ENCODE measurements around the gene KRTAP10-2.

The KRTAP10-2 gene

DNA sequence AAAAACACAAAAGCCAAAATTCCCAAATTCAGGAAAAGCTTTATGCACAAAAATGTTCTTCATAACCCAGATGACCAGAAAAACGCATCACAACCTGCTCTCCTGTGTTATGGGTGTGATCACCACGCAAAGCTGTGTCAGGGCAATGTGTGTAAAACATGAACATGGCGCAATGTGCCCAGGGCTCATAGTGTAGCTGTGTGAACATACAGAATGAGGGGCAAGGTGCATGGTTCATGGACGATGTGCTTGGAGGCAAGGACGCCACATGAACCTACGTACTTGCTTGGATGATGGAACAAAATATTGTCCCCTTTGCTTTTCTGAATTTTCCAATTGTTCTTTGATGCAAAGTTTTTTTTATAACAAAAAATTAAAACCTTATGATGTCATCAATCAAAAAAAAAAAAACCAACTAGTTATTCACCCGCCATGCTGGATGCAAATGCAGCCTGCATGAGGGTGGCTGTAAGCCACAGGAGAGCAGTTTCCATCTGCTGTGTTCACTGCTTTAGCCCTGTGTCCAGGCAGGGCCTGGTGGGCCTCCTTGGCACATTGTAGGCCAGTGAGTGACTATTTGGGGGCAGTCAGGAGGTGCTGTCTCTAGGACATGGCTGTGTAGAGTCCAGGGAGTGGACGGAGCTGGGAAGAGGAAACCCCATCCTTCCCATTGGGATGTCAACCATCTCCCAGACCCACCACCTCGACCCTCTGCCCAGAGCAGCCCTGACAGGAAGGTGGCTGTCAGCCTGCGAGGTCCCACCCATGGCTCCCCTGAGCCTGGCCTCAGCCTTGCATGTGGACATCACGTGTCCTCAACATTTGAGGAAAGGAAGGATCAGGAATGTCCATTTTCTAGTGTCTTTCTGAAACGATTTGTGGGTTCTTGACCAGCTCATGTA is 25.0 kb downstream of the KRTAP10-2 start:
- no peak for DNase-seq (ENCODE audit: low spot score)

DNA sequence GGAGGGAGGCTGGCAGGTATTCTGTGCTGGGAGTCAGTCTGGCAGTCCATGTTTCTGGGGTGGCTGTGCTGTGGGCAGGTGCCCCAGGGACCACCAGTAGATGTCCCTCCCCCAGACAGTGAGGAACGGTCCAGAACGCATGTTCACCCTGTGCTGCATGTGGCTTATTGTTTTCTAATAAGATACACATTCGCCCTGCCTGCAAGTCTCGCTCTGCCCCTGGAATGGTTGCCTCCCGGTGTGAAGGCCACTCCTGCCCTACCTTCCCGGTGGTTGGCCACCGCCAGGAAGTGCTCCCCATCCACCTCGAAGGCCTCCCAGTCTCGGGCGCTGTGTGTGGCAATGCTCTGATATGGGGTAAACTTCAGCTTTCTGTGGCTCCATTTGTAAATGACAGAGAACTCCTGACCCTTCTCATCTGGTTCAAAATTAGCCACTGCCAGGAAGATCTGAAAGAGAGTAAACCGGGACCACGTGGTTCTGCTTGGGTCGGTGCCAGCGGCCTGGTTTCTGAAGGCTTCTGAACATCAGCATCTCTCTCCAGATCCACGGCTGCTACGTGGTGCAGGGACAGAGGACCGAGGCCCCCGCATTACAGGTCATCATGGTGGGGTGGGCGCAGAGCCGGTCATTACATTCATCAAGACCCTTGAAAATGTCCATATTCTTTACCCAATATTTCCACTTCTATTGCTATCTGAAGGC is 25.8 kb downstream of the KRTAP10-2 start:
- DNase-seq (ENCODE audit: low spot score): no peak

GRCh38 chr21:44524414-44525371 is 26.6 kb downstream of the KRTAP10-2 start:
- no peak for DNase-seq (ENCODE audit: low spot score)

GRCh38 chr21:44523567-44524413 is 27.5 kb downstream of the KRTAP10-2 start:
- DNase-seq (ENCODE audit: low spot score): no peak

GRCh38 chr21:44522753-44523204 is 28.5 kb downstream of the KRTAP10-2 start:
- DNase-seq (ENCODE audit: low spot score): no peak

GRCh38 chr21:44521928-44522752 is 29.2 kb downstream of the KRTAP10-2 start:
- DNase-seq (ENCODE audit: low spot score): no peak

- no peak for DNase-seq (ENCODE audit: low spot score)
Observed at GRCh38 chr21:44521301-44521927, 29.9 kb downstream of the KRTAP10-2 start.

DNA sequence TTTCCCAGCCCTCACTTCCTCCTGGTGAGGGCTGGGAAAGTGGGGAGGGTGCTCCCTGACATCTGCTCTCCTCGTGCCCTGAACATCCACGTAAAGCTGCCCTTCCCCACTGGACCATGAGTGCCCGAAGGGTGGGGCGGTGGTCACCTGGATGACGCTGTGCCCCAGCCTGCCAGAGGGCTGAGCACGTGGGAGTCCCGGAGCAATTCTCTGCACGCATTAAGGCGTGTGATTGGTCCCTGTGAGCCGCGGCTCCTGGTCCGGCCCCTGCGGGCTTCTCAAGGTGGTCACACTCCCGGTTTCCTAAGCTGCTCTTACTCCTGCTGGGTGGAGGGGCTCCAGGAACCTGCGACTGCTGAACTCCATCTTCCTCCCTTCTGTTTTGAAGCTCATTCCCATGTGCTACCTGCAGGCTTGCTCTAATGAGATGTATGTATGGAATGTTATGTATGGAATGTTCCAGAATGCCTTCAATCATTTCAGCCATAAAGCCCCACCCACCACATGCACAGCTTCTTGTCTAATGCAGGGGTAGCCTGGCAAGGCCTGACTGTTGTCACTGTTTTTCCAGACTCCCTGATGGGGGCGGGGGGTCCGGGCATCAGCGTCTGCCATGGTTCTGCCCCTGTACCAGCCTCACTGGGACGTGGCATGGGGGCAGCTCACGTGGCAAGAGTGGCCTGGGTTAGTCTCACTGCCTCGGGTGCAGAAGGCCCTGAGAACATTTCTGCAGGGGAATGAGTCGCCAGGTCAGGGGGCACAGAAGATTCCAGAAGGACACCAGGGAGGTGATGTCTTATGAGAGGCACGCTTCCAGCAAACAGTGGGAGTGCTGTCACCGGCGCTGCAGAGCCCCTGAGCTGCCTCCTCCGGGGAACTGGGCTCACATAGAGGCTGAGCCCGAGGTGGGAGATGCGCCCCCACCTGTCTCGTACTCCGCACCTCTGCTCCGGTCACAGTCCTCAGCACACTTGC is 30.7 kb downstream of the KRTAP10-2 start:
- no peak for DNase-seq (ENCODE audit: low spot score)

GRCh38 chr21:44519346-44520325 is 31.7 kb downstream of the KRTAP10-2 start:
- DNase-seq (ENCODE audit: low spot score): no peak

GRCh38 chr21:44518686-44519085 is 32.6 kb downstream of the KRTAP10-2 start:
- no peak for DNase-seq (ENCODE audit: low spot score)

DNA sequence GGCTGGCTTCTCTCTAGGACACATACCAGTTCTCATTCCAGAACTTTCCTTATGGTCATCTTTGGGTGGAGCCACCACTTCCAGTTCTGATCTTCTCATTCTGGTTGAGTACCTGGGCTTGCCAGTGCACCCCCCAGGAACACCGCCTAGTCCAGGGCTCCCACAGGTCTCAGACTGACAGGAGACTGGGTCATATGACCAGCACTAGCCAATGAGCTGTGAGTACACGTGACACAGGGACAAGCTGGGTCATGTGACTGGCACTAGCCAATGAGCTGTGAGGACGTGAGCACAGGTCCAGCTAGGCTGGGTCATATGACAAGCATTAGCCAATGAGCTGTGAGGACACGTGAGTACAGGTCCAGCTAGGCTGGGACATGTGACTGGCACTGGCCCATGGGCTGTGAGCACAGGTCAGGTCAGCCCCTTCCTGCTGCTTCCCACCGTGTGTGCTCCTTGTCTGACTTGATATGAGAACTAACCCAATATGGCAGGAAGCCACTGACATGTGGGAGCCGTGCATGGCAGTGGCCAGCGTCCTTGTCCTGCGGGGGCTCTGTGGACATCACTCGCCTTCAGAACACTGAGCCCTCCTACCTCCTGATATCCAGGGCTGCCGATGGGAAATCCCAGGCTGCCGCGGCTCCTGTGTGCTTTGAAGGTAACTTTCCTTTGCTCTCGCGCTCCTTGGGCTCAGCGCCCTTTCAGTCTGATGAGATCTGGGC is 34.0 kb downstream of the KRTAP10-2 start:
- DNase-seq (ENCODE audit: low spot score): no peak

GRCh38 chr21:44516828-44517174 is 34.5 kb downstream of the KRTAP10-2 start:
- DNase-seq (ENCODE audit: low spot score): no peak

DNA sequence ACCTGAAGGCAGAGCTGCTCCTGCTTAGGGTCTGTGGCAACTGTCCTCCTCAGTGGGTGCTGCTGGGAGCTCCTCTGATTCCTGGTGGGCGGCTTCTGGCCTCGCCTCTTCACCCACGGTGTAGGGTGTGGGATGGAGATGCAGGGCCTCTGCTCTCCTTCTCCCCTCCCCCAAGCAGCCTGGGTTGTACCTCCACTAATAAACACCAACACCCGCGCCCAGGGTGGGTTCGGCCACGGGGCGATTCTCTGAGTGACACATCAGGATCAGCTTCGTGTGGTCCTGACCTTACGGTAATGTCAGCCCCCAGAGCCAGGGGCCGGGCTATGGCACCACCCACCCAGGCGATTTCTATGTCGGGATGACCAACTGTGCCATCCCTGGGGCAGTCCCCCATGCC is 35.0 kb downstream of the KRTAP10-2 start:
- no peak for DNase-seq (ENCODE audit: low spot score)

- DNase-seq (ENCODE audit: low spot score): no peak
Observed at GRCh38 chr21:44515359-44516165, 35.7 kb downstream of the KRTAP10-2 start.

DNA sequence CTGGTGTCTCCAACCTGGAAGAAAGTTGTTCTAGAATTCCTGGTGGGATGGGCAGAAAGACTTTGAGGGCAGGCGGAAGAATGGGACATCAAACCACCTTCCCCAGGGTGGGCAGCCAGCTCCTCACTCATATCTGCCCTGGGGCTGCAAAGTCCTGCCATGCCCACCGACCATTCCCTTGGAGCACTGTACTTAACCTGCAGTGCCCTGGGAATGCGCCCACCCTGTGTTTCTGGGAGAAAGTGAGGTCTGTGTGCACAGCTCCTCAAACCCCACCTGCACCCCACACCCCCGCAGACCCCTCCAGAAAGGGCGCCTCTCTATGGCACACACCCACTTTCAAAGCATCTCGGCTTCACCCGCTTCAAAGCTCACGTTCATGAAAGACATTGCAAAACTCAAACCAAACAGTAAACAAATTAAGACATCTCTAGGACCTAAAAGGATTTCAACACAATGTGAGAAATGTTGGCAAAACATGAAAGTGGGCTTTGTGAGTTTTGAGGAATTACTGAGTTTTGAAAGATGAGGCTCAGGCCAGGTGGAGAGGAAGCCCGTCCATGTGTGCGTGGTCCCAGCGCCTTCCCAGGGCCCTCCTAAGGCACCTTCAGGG is 36.5 kb downstream of the KRTAP10-2 start:
- DNase-seq (ENCODE audit: low spot score): no peak

- no peak for DNase-seq (ENCODE audit: low spot score)
Observed at GRCh38 chr21:44514218-44514520, 37.1 kb downstream of the KRTAP10-2 start.
